Erythroblast (primary cell): ENCODE measurements around the gene OCA2.

Source experiments
- GATA1 ChIP-seq: IDR thresholded peaks from 2 replicates; pipeline ENCODE4 v1.6.1; 2011; ENCODE audit warnings: low read depth, mild to moderate bottlenecking, control low read depth, low read length, moderate library complexity
- POLR2A ChIP-seq: IDR thresholded peaks from 2 replicates; pipeline ENCODE4 v1.6.1; 2011; ENCODE audit warnings: mild to moderate bottlenecking, low read length

- TF ChIP-seq POLR2A: no peak
- no peak for TF ChIP-seq GATA1
These were observed 263.7 kb downstream of the OCA2 start for GRCh38 chr15:27835233-27835939.
